ENCODE data around the gene FN3KRP. TPM values are rescaled to one million over a fixed set of nuclear protein-coding genes. Genes with fewer than 3 reads are reported as not detected.

The FN3KRP gene, protein sequence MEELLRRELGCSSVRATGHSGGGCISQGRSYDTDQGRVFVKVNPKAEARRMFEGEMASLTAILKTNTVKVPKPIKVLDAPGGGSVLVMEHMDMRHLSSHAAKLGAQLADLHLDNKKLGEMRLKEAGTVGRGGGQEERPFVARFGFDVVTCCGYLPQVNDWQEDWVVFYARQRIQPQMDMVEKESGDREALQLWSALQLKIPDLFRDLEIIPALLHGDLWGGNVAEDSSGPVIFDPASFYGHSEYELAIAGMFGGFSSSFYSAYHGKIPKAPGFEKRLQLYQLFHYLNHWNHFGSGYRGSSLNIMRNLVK
- polyA plus RNA-seq (2013, experiment 1 of 4) = 42.8 TPM
- 46.7 TPM for polyA plus RNA-seq (2013, experiment 2 of 4)
- 34.1 TPM for polyA plus RNA-seq (2013, experiment 3 of 4)
- 37.2 TPM for polyA plus RNA-seq (2013, experiment 4 of 4)

DNA sequence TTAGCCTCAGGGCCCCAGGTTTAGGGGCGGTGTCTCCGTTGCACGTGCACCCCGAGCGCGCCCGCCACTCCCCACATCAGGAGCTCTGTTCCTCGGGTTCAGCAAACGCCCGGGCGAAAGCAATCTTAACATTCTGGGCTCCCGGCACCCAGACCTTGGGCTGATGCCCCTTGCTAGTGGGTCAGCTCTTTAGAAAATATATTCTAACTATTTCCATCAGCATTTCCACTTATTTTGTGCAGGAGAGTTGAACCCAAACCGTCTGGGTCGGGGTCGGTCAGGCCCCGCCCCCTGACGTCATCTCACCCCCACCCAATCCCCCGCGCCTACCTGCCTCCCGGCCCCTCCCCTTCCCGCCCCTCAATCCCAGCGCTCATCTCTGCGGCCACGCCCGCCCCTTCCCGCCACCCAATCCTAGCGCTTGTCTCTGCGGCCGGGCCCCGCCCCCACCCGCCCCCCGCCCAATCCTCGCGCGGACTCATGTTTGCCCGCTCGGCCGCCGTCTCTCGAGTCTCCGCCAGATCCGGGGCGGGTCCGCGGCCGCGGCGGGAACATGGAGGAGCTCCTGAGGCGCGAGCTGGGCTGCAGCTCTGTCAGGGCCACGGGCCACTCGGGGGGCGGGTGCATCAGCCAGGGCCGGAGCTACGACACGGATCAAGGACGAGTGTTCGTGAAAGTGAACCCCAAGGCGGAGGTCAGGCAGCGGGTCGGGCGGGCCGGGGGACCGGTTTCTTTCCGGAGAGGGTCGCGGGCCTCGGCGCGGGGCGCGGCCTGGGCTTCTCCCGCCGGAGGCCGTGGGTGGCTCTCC lies at the start of gene FN3KRP:
Gene FN3KRP, plus strand, starts transcription at position 504 of the 808 bp plus-strand sequence. Its CDS starts 50 bp downstream, at position 554.
- H3K27ac ChIP-seq (ENCODE audit: insufficient read depth, low read depth, low read length, poor library complexity, severe bottlenecking) = no peak within 1 kb of the TSS
- 1% methylated on average over 65 to 75 of the region's 75 CpGs for WGBS, 2 experiments
- H3K4me3 ChIP-seq (ENCODE audit: insufficient read depth, low read depth, low read length) = peak within 1 kb of the TSS; percentile 88

DNA sequence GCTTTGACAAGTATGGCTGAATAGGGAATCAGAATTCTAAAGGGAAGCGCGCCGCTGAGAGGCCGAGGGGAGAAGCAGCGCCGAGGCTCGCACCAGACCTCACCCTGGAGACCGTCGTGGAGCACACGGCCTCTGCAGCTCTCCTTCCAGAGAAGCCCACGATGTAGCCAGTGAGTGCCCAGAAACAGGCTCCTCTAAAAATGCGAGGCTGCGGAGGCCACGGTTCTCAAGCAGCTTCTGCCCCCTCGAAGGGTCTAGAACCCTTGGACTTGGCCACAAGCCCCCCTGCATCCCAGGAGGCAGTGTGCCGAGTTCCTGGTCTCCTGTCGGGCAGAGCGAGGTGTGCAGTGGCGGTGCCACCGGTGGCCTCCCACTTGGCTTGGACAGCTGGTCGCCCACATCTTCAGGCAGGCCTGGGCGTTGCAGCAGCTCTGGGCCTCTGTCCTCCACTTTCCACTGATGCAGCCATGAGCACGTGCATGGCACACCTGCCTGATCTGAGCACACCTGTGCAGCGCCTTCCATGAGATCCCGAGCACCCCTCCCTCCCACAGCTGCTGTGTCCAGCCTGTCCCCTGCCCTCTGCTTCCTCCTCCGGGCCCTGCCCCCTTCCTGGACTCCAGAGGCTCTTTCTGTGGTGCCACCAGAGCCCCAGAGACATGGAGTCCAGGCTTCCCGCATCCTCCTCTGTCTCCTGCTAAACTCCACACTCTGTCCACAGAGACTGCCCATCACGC lies 49.4 kb upstream of the FN3KRP start:
- no peaks in the 10 kb centered on the region for H3K27me3 ChIP-seq (ENCODE audit: control insufficient read depth, insufficient read depth, low read length, poor library complexity, severe bottlenecking)
- WGBS, 2 experiments = 89% methylated on average over 28 of the region's 28 CpGs
- no peak overlapping the region for H3K4me3 ChIP-seq (ENCODE audit: insufficient read depth, low read depth, low read length)
- H3K36me3 ChIP-seq (ENCODE audit: control insufficient read depth, insufficient read depth, low read length) = no peaks in the 10 kb centered on the region
- peaks cover 8% of the 10 kb centered on the region for H3K4me1 ChIP-seq (ENCODE audit: control insufficient read depth, insufficient read depth, low read length)
- H3K9me3 ChIP-seq (ENCODE audit: control insufficient read depth, low read length) = no peaks in the 10 kb centered on the region
- H3K27ac ChIP-seq (ENCODE audit: insufficient read depth, low read depth, low read length, poor library complexity, severe bottlenecking) = no peak overlapping the region

More for the DNA sequence above, at the start of gene FN3KRP:
- Histone ChIP-seq H3K9me3 (ENCODE audit: control insufficient read depth, low read length) (no peaks in the 10 kb centered on the region), H3K4me1 (ENCODE audit: control insufficient read depth, insufficient read depth, low read length) (peaks cover 7% of the 10 kb centered on the region), H3K27me3 (ENCODE audit: control insufficient read depth, insufficient read depth, low read length, poor library complexity, severe bottlenecking) (peaks cover 6% of the 10 kb centered on the region), H3K36me3 (ENCODE audit: control insufficient read depth, insufficient read depth, low read length) (peaks cover 8% of the 10 kb centered on the region)

DNA sequence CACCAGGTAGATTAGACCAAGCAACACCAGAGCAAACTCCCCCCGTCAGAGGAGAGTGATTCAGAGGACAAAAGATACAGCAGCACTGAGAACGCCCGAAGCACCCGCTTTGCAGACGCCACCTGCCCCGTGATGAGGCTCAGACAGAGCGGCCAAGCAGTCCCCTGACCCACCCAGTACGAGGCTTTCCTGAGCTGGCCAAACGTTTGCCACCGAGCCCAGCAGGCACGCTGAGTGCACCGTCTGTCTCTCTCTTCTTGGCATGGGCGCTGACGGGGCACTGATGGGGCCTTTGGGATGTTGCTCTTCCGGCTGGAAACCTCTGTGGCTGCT lies 48.9 kb upstream of the FN3KRP start:
- no peak overlapping the region for H3K27ac ChIP-seq (ENCODE audit: insufficient read depth, low read depth, low read length, poor library complexity, severe bottlenecking)
- 92 to 93% methylated on average over 15 of the region's 15 CpGs for WGBS, 2 experiments
- no peaks in the 10 kb centered on the region for H3K9me3 ChIP-seq (ENCODE audit: control insufficient read depth, low read length)
- H3K27me3 ChIP-seq (ENCODE audit: control insufficient read depth, insufficient read depth, low read length, poor library complexity, severe bottlenecking) = no peaks in the 10 kb centered on the region
- peaks cover 8% of the 10 kb centered on the region for H3K4me1 ChIP-seq (ENCODE audit: control insufficient read depth, insufficient read depth, low read length)
- H3K4me3 ChIP-seq (ENCODE audit: insufficient read depth, low read depth, low read length) = no peak overlapping the region
- no peaks in the 10 kb centered on the region for H3K36me3 ChIP-seq (ENCODE audit: control insufficient read depth, insufficient read depth, low read length)

DNA sequence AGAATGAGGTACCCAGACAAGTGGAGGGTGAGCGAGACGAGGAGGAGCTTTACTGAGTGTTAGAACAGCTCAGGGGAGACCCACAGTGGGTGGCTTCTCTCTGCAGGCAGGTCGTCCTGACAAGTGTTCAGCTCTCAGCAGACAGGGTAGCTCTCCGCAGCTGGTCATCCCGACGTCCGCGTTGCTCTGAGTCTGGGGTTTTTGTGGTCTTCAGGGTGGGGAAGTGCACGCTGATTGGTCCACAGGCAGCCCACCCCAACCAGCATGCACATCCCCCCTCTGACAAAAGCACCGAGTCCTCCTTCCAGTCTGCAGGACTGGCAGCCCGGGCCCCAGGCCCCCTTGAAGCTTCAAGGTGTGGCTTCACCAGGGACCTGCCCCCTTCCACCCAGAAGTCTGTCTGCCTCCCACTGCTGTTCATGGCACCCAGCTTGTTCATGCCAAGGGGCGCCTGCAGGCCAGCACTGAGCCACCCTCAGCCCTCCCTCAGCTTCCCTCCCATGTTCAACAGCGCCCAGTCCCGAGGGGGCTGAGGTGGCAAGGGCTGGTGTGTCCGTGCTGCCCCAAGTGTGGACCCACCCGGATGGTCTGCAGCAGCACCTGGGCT lies 48.4 kb upstream of the FN3KRP start:
- 77 to 78% methylated on average over 16 of the region's 16 CpGs for whole genome bisulfite sequencing, 2 experiments

DNA sequence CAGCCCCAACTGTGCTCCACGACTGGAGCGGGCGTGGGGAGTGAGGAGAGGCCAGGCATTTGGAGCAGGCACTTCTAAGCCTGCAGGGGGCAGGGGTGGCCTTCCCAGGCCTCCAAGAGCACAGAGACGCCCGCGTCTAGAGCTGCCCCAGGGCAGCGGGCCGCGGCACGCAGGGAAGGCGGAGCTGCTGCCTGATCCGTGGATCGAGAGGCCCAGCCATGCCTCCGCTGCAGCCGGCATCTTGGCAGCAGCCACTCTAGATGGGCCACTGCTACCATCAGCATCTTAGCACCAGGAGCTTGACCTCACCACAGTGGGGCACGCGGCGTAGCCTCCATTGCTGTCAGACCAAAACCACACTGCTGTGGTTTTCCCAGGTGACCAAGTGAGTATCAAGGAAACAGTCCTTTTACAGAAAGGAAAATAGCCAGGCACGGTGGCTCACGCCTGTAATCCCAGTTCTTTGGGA lies 47.8 kb upstream of the FN3KRP start:
- Histone ChIP-seq H3K27me3 (ENCODE audit: control insufficient read depth, insufficient read depth, low read length, poor library complexity, severe bottlenecking) (no peaks in the 10 kb centered on the region), H3K36me3 (ENCODE audit: control insufficient read depth, insufficient read depth, low read length) (no peaks in the 10 kb centered on the region), H3K4me1 (ENCODE audit: control insufficient read depth, insufficient read depth, low read length) (peaks cover 8% of the 10 kb centered on the region), H3K4me3 (ENCODE audit: insufficient read depth, low read depth, low read length) (no peak overlapping the region), H3K27ac (ENCODE audit: insufficient read depth, low read depth, low read length, poor library complexity, severe bottlenecking) (no peak overlapping the region), H3K9me3 (ENCODE audit: control insufficient read depth, low read length) (no peaks in the 10 kb centered on the region)
- 40 to 43% methylated on average over 20 of the region's 20 CpGs for WGBS, 2 experiments

More for the DNA sequence above, 48.4 kb upstream of the FN3KRP start:
- Histone ChIP-seq H3K9me3 (ENCODE audit: control insufficient read depth, low read length) (no peaks in the 10 kb centered on the region), H3K36me3 (ENCODE audit: control insufficient read depth, insufficient read depth, low read length) (no peaks in the 10 kb centered on the region), H3K4me1 (ENCODE audit: control insufficient read depth, insufficient read depth, low read length) (peaks cover 8% of the 10 kb centered on the region), H3K27me3 (ENCODE audit: control insufficient read depth, insufficient read depth, low read length, poor library complexity, severe bottlenecking) (no peaks in the 10 kb centered on the region), H3K4me3 (ENCODE audit: insufficient read depth, low read depth, low read length) (no peak overlapping the region), H3K27ac (ENCODE audit: insufficient read depth, low read depth, low read length, poor library complexity, severe bottlenecking) (no peak overlapping the region)

DNA sequence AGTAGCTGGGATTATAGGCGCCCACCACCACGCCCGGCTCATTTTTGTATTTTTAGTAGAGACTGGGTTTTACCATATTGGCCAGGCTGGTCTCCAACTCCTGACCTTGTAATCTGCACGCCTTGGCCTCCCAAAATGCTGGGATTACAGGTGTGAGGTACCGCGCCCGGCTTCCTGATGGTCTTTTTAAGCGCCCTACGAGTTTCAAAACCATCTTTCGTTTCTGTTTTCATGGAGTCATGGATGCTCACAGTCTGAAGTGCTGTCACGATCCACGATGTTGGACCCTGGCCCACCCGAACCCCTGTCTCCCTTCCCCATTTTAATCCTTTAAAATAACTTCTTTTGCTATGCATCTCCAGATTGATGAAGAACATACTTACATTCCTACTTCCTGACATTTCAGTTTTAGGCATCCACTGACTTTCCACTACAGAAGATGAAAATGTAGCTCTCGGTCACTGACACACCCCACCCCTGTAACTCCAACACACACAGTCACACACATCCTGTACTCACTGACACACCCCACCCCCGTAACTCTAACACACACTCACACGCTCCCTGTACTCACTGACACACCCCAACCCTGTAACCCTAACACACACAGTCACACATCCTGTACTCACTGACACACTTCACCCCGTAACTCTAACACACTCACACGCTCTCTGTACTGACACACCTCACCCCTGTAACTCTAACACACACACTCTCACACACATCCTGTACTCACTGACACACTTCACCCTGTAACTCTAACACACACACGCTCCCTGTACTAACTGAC lies 45.6 kb upstream of the FN3KRP start:
- Histone ChIP-seq H3K4me3 (ENCODE audit: insufficient read depth, low read depth, low read length) (no peak overlapping the region), H3K9me3 (ENCODE audit: control insufficient read depth, low read length) (no peaks in the 10 kb centered on the region), H3K27me3 (ENCODE audit: control insufficient read depth, insufficient read depth, low read length, poor library complexity, severe bottlenecking) (no peaks in the 10 kb centered on the region), H3K4me1 (ENCODE audit: control insufficient read depth, insufficient read depth, low read length) (no peaks in the 10 kb centered on the region), H3K27ac (ENCODE audit: insufficient read depth, low read depth, low read length, poor library complexity, severe bottlenecking) (no peak overlapping the region), H3K36me3 (ENCODE audit: control insufficient read depth, insufficient read depth, low read length) (no peaks in the 10 kb centered on the region)
- 91 to 92% methylated on average over 19 of the region's 19 CpGs for WGBS, 2 experiments

DNA sequence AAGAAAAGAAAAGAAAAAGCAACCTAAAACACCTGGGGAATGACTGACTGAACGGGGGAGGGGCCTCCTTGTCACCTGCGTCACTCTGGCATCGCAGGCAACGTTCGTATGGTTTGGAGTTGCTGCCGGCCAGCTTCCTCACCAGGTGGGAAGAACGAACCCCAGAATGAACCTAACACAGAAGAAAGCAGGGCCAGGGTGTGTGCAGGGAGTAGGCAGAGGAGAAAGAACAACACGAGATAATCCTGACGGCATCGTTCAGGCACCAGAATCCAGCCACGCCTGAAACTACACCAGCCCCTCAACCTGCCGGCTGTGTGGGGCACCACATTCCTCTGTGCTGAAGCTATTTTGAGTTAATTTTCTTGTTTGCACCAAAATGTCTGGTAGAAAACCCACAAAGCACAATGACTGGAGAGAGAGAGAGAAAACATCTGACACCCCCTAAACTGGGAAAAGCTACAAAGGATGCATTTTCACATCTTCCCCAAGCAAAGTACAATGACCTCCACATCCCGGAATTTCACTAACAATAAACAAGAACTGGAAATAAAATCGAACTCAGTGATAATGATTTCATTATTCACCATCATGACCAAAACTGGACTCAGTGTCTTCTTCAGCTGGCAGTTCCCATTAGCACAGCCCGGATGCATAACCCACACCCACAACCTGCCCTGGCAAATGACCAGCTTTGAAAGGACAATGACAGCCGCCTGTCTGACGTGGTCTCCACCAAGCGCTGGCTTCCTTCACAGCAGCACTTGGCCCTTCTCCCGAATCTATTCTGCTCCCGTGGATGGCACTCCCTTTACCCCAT lies 41.6 kb upstream of the FN3KRP start:
- Histone ChIP-seq H3K36me3 (ENCODE audit: control insufficient read depth, insufficient read depth, low read length) (no peaks in the 10 kb centered on the region), H3K27ac (ENCODE audit: insufficient read depth, low read depth, low read length, poor library complexity, severe bottlenecking) (no peak overlapping the region), H3K4me3 (ENCODE audit: insufficient read depth, low read depth, low read length) (no peak overlapping the region), H3K9me3 (ENCODE audit: control insufficient read depth, low read length) (no peaks in the 10 kb centered on the region), H3K27me3 (ENCODE audit: control insufficient read depth, insufficient read depth, low read length, poor library complexity, severe bottlenecking) (no peaks in the 10 kb centered on the region), H3K4me1 (ENCODE audit: control insufficient read depth, insufficient read depth, low read length) (no peaks in the 10 kb centered on the region)
- 88 to 90% methylated on average over 20 of the region's 20 CpGs for WGBS, 2 experiments

DNA sequence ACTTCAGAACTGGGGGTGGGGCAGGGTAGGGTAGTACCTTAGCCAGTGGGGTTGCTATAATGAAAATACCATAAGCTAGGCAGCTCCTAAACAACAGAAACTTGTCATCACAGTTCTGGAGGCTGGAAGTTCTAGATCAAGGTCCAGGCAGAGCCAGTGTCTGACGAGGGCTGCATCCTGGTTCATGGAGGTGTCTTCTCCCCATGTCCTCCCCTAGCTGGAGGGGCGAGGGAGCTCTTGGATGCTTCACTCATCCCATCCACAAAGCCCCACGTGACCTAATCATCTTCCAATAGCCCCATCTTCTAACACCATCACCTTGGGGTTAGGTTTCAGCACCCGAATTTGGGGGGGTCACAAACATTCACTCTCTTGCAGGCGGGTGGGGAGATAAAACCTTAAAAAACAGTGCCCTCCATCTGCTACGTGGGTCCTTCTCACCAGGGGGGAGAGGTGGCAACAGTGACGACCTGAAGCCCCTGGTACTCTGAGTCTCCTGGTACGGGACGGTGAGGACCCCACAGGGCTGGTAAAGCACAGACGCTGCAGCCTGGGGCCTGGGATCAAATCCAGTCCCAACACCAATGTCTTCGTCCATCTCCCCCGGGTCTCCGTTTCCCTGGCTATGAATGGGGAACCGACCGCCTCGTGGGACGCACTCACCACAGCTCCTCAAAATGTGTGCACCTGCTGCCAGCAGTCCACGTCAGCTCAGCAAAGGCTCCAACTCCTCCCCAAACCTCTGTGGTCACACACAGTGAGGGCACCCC lies 40.8 kb upstream of the FN3KRP start:
- Histone ChIP-seq H3K9me3 (ENCODE audit: control insufficient read depth, low read length) (no peaks in the 10 kb centered on the region), H3K4me1 (ENCODE audit: control insufficient read depth, insufficient read depth, low read length) (no peaks in the 10 kb centered on the region), H3K4me3 (ENCODE audit: insufficient read depth, low read depth, low read length) (no peak overlapping the region), H3K27ac (ENCODE audit: insufficient read depth, low read depth, low read length, poor library complexity, severe bottlenecking) (no peak overlapping the region), H3K36me3 (ENCODE audit: control insufficient read depth, insufficient read depth, low read length) (no peaks in the 10 kb centered on the region), H3K27me3 (ENCODE audit: control insufficient read depth, insufficient read depth, low read length, poor library complexity, severe bottlenecking) (no peaks in the 10 kb centered on the region)
- 84 to 87% methylated on average over 18 of the region's 18 CpGs for WGBS, 2 experiments

Measured in ectodermal cell (in vitro differentiated cells).